ENCODE measurements around the gene CDKAL1.
A peak's percentile ranks its signal among the peaks of the same experiment; 100 is the strongest.

CDKAL1 gene

DNA sequence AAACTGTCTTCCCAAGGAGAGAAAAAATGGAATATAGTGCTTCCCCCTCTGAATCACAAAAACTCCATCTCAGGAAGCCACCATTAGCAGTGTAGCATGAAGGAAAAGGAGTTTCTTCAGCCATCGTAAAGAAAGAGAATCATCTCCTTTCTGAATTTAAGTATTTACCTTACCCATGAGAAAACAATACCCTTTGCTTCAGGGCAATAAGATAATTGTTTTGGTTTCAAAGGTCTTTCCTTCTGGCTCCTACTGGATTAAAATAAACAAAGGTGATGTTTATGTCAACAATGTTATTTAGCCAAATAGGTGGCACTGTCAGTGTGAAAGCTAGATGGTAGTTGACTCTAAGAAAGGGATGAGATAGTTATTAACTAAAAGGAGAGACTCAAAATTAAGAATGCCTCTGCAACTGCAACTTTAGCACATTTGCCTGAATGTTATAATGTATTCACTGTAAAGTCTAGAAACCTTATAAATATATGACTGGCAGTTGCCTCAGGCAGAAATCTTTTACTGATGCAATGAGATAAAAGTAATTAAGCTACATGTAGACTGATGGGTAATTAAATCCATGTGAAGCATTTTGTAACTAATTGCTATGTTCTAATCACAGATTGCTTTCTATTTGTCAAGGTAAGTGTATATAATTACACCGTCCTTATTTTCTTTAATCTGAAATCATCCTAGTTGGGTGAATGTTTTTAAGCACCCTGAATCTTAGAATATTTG is 399.0 kb downstream of the CDKAL1 start:
- DNase-seq, result no peak

GRCh38 chr6:20936949-20937348 is 402.7 kb downstream of the CDKAL1 start:
- DNase-seq, result no peak

DNA sequence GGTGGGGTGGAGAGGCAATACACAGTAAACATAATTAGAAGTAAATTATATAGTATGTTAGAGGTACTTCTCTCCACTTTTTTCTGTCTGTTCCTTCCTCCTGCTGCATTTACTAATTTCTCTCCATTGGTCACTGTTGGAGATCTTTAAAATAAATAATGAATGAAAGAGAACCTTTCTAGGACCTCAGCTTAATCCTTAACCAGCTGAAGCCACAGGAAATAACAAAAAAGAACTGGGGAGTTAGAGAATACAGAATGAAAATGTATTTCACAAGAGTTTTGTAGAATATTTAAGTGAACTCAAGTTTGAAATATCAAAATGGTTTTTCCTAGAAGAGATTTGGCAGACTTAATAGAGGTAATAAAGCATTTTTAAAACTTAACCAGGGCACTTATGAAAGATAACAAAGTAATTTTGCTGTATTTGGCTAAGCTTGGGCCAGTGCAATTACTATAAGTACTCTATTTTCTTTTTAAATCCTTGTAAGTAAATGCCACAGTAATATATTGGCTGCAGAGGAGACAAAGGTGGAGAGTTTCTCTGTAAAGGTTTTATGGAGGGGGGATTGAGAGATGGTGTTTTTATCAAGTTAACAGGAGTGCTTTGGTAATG is 405.0 kb downstream of the CDKAL1 start:
- no peak for DNase-seq

- peak in 1 of 5 experiments; percentile 8 for DNase-seq
Observed at GRCh38 chr6:20943040-20943627, 408.9 kb downstream of the CDKAL1 start.

DNA sequence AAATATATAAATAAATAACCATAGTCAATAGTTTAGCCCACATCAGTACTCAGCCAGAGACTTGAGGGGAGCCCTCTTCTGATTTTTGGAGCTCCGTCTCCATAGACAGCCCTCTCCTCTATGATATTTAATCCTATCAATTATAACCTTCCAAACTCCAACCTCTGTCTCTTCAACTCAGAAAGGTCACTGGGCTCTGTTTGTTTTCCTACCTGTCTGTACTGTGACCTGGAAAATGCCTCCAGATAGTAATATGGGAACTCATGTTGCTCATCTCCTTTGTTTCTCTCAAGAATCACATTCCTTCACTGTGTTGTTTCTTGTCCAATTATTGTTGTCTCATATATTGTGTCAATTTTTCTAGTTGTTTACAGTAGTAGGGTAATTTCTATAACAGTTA is 409.7 kb downstream of the CDKAL1 start:
- DNase-seq, result no peak

- peak in 1 of 5 experiments; percentile 61 for DNase-seq
Observed at GRCh38 chr6:20946022-20946421, 411.8 kb downstream of the CDKAL1 start.

- DNase-seq, result no peak
Observed at GRCh38 chr6:20946890-20947289, 412.6 kb downstream of the CDKAL1 start.

- DNase-seq, result no peak
Observed at GRCh38 chr6:20947977-20948376, 413.7 kb downstream of the CDKAL1 start.

DNA sequence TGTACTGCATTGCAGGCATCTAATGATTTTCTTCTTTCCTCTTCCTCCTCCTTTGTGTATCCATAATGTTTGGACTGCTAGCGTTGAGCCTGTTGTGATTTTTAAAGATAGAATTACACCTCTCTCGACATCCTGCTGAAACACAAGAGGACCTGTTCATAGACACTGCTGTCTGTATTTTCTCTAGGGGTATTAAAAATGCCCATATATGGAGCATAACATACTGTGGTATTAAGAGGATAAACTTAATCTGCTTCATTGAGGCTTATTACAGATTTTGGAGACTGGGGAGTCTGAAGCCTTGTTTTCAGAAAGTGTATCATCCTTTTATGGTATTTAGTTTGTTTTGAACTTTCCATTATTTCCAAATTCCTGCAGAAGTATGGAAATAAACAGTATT is 414.3 kb downstream of the CDKAL1 start:
- DNase-seq, result no peak

DNA sequence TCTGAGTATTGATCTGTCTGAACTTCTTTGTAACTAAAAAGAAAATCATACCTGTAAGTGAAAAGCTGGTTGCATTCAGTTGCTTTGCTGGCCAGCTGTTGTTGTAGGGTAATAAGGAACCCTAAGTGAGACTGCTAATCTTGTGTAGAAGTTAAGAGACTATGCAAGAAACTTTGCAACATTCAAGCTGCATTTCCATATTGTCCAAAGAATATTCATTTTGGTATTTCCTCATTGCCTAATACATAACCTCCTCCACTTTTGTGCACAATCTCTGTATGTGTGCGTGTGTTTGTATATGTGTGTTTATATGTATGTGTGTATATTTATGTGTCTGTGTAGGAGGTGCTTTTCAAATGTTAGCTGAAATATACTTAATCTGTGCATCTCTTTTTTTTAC is 414.9 kb downstream of the CDKAL1 start:
- DNase-seq, result no peak

DNA sequence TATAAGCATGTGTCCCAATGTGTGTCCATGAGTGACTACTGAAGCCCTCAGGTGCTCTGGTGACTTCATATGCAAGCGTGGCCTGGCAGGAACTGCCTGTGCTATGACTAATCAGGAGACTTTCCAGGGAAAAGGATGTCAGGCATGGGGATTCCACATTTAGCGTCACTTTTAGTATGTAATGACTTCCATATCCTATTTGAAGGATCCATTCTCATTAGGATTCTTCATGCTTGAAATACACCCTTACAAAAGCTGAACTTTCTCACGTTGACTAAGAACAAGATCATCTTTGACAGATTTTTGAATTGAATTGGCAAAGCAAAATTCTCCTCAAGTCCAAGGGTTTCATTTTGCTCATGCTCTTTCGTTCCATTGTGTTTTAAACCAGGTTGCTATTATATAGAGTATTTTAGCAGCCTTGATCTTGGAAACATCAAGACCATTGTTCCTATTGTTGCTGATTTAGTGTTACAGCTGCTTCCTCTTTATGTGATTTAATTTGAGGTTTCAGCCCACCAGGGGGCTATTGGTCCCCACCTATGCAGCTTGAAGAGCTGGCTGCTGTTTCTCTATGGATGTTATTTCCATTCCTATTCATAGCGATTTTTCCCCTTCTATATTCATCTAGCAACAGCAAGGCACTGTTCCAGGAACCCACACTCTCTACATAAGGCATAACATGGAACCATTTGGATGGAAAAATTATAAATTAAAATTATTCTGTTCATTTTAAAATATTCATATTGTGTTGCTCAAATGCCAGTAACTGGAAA is 418.6 kb downstream of the CDKAL1 start:
- no peak for DNase-seq

DNA sequence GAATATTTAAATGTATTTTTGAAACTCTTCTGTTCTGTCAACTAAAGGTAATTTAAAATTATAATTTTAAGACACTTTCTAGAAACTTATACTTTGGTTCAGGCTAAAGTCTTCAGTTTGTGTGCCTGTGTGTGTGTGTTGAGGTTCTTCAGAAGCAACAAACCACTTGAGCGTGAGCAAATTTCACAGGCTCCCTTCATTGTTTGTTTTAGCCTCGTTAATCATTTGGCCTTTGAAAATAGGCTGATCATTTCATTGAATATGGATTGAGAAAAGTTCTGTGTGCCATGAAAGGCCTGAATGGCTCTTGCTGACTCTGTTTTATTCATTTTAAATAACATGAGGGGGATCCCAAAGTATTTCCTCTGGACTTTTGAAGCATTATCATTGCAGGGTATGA is 420.1 kb downstream of the CDKAL1 start:
- no peak for DNase-seq

GRCh38 chr6:20955131-20955530 is 420.9 kb downstream of the CDKAL1 start:
- no peak for DNase-seq

DNA sequence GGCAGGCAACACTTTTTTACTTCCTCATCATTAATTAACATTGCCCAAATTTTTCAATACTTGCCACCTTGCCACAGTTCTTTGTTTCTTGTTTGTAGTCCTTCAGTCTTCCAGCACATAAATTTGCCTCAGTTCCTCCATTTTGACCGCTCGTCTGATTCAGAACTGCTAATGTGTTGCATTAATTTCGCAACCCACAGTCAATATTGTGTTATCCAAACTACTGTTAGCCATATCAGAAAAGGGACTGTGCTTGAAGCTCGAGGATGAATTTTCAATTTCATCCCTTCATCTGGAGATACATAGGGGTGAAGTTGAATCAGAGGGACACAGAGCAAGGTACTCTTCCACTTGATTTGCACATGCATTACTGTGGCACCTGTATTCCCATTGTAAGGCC is 421.5 kb downstream of the CDKAL1 start:
- DNase-seq, result no peak

GRCh38 chr6:20960067-20960466 is 425.8 kb downstream of the CDKAL1 start:
- no peak for DNase-seq

DNA sequence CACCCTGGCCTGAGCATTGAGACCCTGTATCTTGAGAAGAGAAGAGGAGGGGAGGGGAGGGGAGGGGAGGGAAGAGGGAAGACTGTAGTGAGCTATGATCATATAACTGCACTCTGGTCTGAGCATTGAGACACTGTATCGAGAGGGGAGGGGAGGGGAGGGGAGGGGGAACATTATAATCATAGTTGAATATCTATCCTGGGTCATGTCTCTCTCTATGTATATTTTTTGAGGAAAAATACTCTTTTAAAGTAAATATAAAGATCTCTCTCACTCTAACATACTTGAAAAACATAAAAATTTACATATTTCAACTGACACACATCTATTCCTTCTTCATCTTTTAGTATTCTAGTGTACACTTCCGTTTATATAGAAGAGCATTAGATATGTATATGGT is 431.0 kb downstream of the CDKAL1 start:
- DNase-seq, result no peak

GRCh38 chr6:20965915-20966314 is 431.7 kb downstream of the CDKAL1 start:
- DNase-seq, result no peak

DNA sequence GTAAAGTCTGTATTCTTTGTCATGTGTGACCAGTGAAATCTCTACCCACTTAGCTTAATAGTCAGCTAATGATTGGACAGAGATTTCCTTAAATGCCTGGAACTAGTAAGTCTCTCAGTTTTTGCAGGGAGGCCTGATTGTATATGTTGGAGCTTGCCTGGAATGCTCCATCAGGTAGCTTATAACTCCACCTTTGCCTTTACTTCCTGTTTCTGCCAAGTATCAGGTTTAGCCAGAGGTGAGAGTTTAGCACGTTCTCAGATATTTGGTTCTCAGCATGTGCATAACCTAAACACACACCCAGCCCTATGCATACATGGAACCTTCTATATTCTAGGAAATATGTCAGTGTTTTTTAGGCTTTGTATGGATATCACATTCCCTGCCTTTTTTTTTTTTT is 435.3 kb downstream of the CDKAL1 start:
- DNase-seq, result no peak

DNA sequence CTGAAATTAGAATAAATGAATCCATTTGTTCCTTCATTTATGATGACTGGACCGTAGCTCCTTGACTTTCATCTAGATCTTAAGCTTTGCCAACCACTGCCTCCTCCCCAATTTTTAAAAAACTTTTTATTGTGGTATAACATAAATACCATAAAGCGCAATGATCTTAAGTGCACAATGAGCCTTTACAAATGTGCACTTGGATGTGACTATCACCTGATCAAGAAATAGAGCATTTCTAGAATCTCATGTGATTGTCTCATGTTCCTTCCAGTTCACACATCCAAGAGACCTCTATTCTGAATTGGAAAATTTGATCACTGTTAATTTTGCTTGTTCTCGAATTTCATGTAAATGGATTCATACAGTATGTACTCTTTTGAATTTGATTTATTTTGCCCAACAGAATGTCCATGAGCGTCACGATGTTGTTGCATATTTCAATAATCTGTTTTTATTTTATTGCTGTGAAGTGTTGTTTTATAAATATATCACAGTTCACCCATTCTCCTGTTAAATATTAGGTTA is 442.2 kb downstream of the CDKAL1 start:
- no peak for DNase-seq

GRCh38 chr6:20978151-20978614 is 443.9 kb downstream of the CDKAL1 start:
- peak in 1 of 5 experiments; percentile 69 for DNase-seq

- peak in 1 of 5 experiments; percentile 3 for DNase-seq
Observed at GRCh38 chr6:20979076-20979475, 444.8 kb downstream of the CDKAL1 start.

DNA sequence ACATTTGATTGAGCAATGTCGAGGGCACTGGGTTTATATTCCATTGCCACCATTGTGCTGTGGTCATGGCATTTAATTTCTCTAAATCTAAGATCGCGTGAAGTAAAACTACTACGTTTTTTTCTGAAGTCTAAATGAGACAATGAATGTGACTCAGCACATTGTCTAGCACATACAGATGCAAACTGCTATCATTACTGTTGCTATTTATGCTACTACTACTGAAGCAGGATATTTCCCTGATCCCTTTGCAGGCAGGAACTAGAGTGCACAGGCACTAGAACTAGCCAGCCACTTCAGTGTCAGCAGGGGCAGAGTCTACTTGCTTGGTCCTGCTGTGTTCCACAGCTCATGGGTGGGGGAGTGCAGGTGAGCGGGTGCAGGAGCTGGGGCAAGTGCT is 449.7 kb downstream of the CDKAL1 start:
- DNase-seq, result no peak

DNA sequence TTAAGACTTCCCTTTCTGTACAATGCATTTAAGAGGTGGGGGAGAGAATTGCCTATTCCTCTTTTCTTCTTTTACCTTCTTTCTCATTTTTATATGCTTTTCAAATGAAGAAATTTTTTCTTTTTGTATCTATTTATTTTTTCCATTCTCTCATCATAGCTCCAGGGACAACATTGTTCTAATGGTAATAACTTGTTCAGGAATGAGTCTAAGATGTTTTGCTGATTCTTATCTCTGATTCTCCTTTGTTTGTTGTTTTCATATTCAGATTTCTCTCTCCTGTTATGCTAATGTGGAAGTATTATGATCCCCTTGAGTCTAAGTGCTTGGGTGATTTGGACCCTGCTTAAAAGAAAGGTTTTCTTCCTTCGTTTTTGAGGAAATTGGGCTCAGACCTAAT is 451.6 kb downstream of the CDKAL1 start:
- DNase-seq, result no peak
